GM19239 (cell line): ENCODE results near the gene BICD2.
A peak's percentile ranks its signal among the peaks of the same experiment; 100 is the strongest.

Experiments
- DNase-seq: peaks from one replicate; pipeline ENCODE4 v3.0.0; 2011; ENCODE audit warnings: low spot score; ENCODE audit not compliant: insufficient read length
- FAIRE-seq: peaks from 2 replicates; lab custom pipeline; 2011; peaks lifted over from hg19 to GRCh38; lab: Jason Lieb, UNC

The BICD2 gene

GRCh38 chr9:92730897-92731296 lies 33.7 kb downstream of the BICD2 start:
- no peak for FAIRE-seq
- no peak for DNase-seq

GRCh38 chr9:92729735-92730155 lies 34.9 kb downstream of the BICD2 start:
- DNase-seq: no peak
- FAIRE-seq: no peak

GRCh38 chr9:92728831-92729734 lies 35.5 kb downstream of the BICD2 start:
- FAIRE-seq (peak; percentile 71), DNase-seq (peak; percentile 77)

- no peak for FAIRE-seq
- no peak for DNase-seq
Observed at GRCh38 chr9:92727716-92728700, 36.6 kb downstream of the BICD2 start.

- FAIRE-seq: no peak
Observed at GRCh38 chr9:92726971-92727715, 37.5 kb downstream of the BICD2 start.

GRCh38 chr9:92726348-92726747 lies 38.3 kb downstream of the BICD2 start:
- FAIRE-seq: no peak

More at GRCh38 chr9:92726971-92727715, 37.5 kb downstream of the BICD2 start:
- DNase-seq: no peak

GRCh38 chr9:92725766-92726165 lies 38.9 kb downstream of the BICD2 start:
- DNase-seq (no peak), FAIRE-seq (no peak)

More at GRCh38 chr9:92726348-92726747, 38.3 kb downstream of the BICD2 start:
- no peak for DNase-seq

GRCh38 chr9:92725266-92725545 lies 39.4 kb downstream of the BICD2 start:
- DNase-seq (no peak), FAIRE-seq (no peak)

GRCh38 chr9:92724528-92725265 lies 39.9 kb downstream of the BICD2 start:
- FAIRE-seq: no peak
- no peak for DNase-seq

- FAIRE-seq (no peak), DNase-seq (no peak)
Observed at GRCh38 chr9:92723801-92724323, 40.8 kb downstream of the BICD2 start.

- DNase-seq (no peak), FAIRE-seq (no peak)
Observed at GRCh38 chr9:92723299-92723625, 41.4 kb downstream of the BICD2 start.

- FAIRE-seq: no peak
- DNase-seq: no peak
Observed at GRCh38 chr9:92722386-92723298, 42.0 kb downstream of the BICD2 start.

GRCh38 chr9:92721548-92721947 lies 43.1 kb downstream of the BICD2 start:
- FAIRE-seq (no peak), DNase-seq (no peak)

- DNase-seq (no peak), FAIRE-seq (no peak)
Observed at GRCh38 chr9:92720807-92721535, 43.7 kb downstream of the BICD2 start.

- DNase-seq (no peak), FAIRE-seq (no peak)
Observed at GRCh38 chr9:92720209-92720765, 44.3 kb downstream of the BICD2 start.

GRCh38 chr9:92719028-92719647 lies 45.5 kb downstream of the BICD2 start:
- no peak for FAIRE-seq
- no peak for DNase-seq
